Hepatocyte (in vitro differentiated cells): ENCODE results near the gene EPC1. TPM values are rescaled to one million over a fixed set of nuclear protein-coding genes. Genes with fewer than 3 reads are reported as not detected.

Experiments
- DNase-seq: peaks from one replicate; pipeline ENCODE4 v3.0.0-alpha.2; 2016; ENCODE audit warnings: low spot score
- H2AFZ ChIP-seq: fragments of 200-600 bp; sonication (generic); 2 replicates; pipeline ENCODE4 v1.6.0; 2016; ENCODE audit warnings: antibody characterized with exemption, mild to moderate bottlenecking
- H3K27ac ChIP-seq: fragments of 200-600 bp; sonication (generic); 2 replicates; pipeline ENCODE4 v1.5.1; 2016; ENCODE audit warnings: mild to moderate bottlenecking
- H3K27me3 ChIP-seq: fragments of 200-600 bp; sonication (generic); 2 replicates; pipeline ENCODE4 v1.6.1; 2016
- H3K36me3 ChIP-seq: fragments of 200-600 bp; sonication (generic); replicated peaks from 2 replicates; pipeline ENCODE4 v1.5.1; 2016; ENCODE audit warnings: low read depth; ENCODE audit not compliant: insufficient read depth
- H3K4me1 ChIP-seq: fragments of 200-600 bp; sonication (generic); 2 replicates; pipeline ENCODE4 v1.5.1; 2016; ENCODE audit warnings: mild to moderate bottlenecking, moderate library complexity; ENCODE audit not compliant: insufficient read depth
- H3K4me2 ChIP-seq: fragments of 200-600 bp; sonication (generic); 2 replicates; pipeline ENCODE4 v1.6.0; 2016
- H3K4me3 ChIP-seq: fragments of 200-600 bp; sonication (generic); 2 replicates; pipeline ENCODE4 v1.5.1; 2016; ENCODE audit warnings: mild to moderate bottlenecking
- H3K79me2 ChIP-seq: fragments of 200-600 bp; sonication (generic); 2 replicates; pipeline ENCODE4 v1.6.0; 2017; ENCODE audit warnings: mild to moderate bottlenecking
- H3K9me2 ChIP-seq: fragments of 200-600 bp; sonication (generic); replicated peaks from 2 replicates; pipeline ENCODE4 v1.6.0; 2017; ENCODE audit warnings: mild to moderate bottlenecking; ENCODE audit not compliant: insufficient read depth
- H3K9me3 ChIP-seq: fragments of 200-600 bp; sonication (generic); 2 replicates; pipeline ENCODE4 v1.5.1; 2016; ENCODE audit warnings: low read depth, mild to moderate bottlenecking
- H4K20me1 ChIP-seq: fragments of 200-600 bp; sonication (generic); 2 replicates; pipeline ENCODE4 v1.6.0; 2016; ENCODE audit warnings: mild to moderate bottlenecking; ENCODE audit not compliant: insufficient read depth, poor library complexity, severe bottlenecking
- CTCF ChIP-seq: fragments of 200-600 bp; sonication (generic); IDR thresholded peaks from 2 replicates; pipeline ENCODE4 v1.5.1; 2016; ENCODE audit warnings: antibody characterized with exemption, mild to moderate bottlenecking; ENCODE audit not compliant: poor library complexity
- EZH2 ChIP-seq: fragments of 200-600 bp; sonication (generic); IDR thresholded peaks from 2 replicates; pipeline ENCODE4 v1.6.1; 2016; ENCODE audit warnings: antibody characterized with exemption, mild to moderate bottlenecking, borderline replicate concordance
- EZH2phosphoT487 ChIP-seq: fragments of 200-600 bp; sonication (generic); IDR thresholded peaks from one replicate; pipeline ENCODE4 v1.6.1; 2018; ENCODE audit warnings: antibody characterized with exemption, mild to moderate bottlenecking, low read depth, moderate library complexity; ENCODE audit not compliant: unreplicated experiment, severe bottlenecking
- WGBS: methylation state at CpG from one replicate; pipeline ENCODE4 v1.1.6; 2016; ENCODE audit warnings: low lambda C conversion rate; ENCODE audit errors: missing lambda C conversion rate; 5-methylcytosine and 5-hydroxymethylcytosine counted together
- polyA plus RNA-seq: library from polyadenylated mRNA; unstranded; fragments of >200 nt; fragmentation: Nextera tagmentation; extraction: Ambion mirVana; gene quantifications from 2 replicates; pipeline ENCODE4 v1.2.1, GENCODE V29; 2016
- total RNA-seq: library from RNA; depleted of rRNA; stranded (reverse); fragments of >200 nt; gene quantifications from 2 replicates; pipeline ENCODE4 v1.2.3, GENCODE V29; 2014

EPC1 gene
- total and polyA plus RNA-seq, 2 experiments from 2014 or later = 19.4 to 36.3 TPM

- Histone ChIP-seq H3K36me3 (no peaks in the 10 kb centered on the region), H3K4me1 (no peaks in the 10 kb centered on the region), H3K4me2 (no peak overlapping the region), H4K20me1 (no peaks in the 10 kb centered on the region), H3K9me2 (no peaks in the 10 kb centered on the region), H3K27ac (no peak overlapping the region), H2AFZ (no peak overlapping the region), H3K9me3 (no peaks in the 10 kb centered on the region), H3K27me3 (no peaks in the 10 kb centered on the region), H3K4me3 (no peak overlapping the region), H3K79me2 (no peaks in the 10 kb centered on the region)
- 83% methylated on average over 1 of the region's 1 CpG for WGBS
- no peak for TF ChIP-seq CTCF
- no peak for TF ChIP-seq EZH2
- no peak for TF ChIP-seq EZH2phosphoT487
- peak; percentile 19 for DNase-seq
These were observed 83.7 kb downstream of the EPC1 start for GRCh38 chr10:32263300-32263699.

GRCh38 chr10:32259551-32259950, 87.4 kb downstream of the EPC1 start:
- DNase-seq = no peak
- H3K36me3 ChIP-seq = no peaks in the 10 kb centered on the region
- no peak overlapping the region for H3K4me2 ChIP-seq
- no peak overlapping the region for H2AFZ ChIP-seq
- H3K27me3 ChIP-seq = no peaks in the 10 kb centered on the region
- no peaks in the 10 kb centered on the region for H3K9me3 ChIP-seq
- WGBS = 97% methylated on average over 4 of the region's 4 CpGs
- no peaks in the 10 kb centered on the region for H3K4me1 ChIP-seq
- H4K20me1 ChIP-seq = no peaks in the 10 kb centered on the region
- no peak overlapping the region for H3K4me3 ChIP-seq
- TF ChIP-seq EZH2phosphoT487 = no peak
- no peaks in the 10 kb centered on the region for H3K9me2 ChIP-seq
- H3K79me2 ChIP-seq = no peaks in the 10 kb centered on the region
- H3K27ac ChIP-seq = no peak overlapping the region

- no peaks in the 10 kb centered on the region for H3K9me2 ChIP-seq
- TF ChIP-seq CTCF = peak; percentile 74
- no peak for TF ChIP-seq EZH2phosphoT487
- no peak for TF ChIP-seq EZH2
- H3K4me3 ChIP-seq = no peak overlapping the region
- H4K20me1 ChIP-seq = no peaks in the 10 kb centered on the region
- no peak overlapping the region for H3K27ac ChIP-seq
- no peaks in the 10 kb centered on the region for H3K79me2 ChIP-seq
- no peak overlapping the region for H3K4me2 ChIP-seq
- H3K27me3 ChIP-seq = no peaks in the 10 kb centered on the region
- H3K4me1 ChIP-seq = no peaks in the 10 kb centered on the region
- peak; percentile 68 for DNase-seq
- H2AFZ ChIP-seq = peak overlapping the region; percentile 1
- no peaks in the 10 kb centered on the region for H3K36me3 ChIP-seq
- H3K9me3 ChIP-seq = no peaks in the 10 kb centered on the region
- WGBS = 42% methylated on average over 12 of the region's 12 CpGs
These were observed 90.1 kb downstream of the EPC1 start for GRCh38 chr10:32256613-32257437.

GRCh38 chr10:32253821-32254220, 93.1 kb downstream of the EPC1 start:
- H3K4me3 ChIP-seq = no peak overlapping the region
- H4K20me1 ChIP-seq = no peaks in the 10 kb centered on the region
- no peaks in the 10 kb centered on the region for H3K4me1 ChIP-seq
- H3K4me2 ChIP-seq = no peak overlapping the region
- H3K27me3 ChIP-seq = no peaks in the 10 kb centered on the region
- peak overlapping the region; percentile 52 for H3K27ac ChIP-seq
- no peak for DNase-seq
- TF ChIP-seq CTCF (no peak), EZH2phosphoT487 (no peak), EZH2 (no peak)
- no peaks in the 10 kb centered on the region for H3K79me2 ChIP-seq
- no peaks in the 10 kb centered on the region for H3K36me3 ChIP-seq
- WGBS = 65% methylated on average over 2 of the region's 2 CpGs
- H3K9me2 ChIP-seq = no peaks in the 10 kb centered on the region
- no peak overlapping the region for H2AFZ ChIP-seq
- no peaks in the 10 kb centered on the region for H3K9me3 ChIP-seq
